ENCODE results near the gene SPTAN1.

DNA sequence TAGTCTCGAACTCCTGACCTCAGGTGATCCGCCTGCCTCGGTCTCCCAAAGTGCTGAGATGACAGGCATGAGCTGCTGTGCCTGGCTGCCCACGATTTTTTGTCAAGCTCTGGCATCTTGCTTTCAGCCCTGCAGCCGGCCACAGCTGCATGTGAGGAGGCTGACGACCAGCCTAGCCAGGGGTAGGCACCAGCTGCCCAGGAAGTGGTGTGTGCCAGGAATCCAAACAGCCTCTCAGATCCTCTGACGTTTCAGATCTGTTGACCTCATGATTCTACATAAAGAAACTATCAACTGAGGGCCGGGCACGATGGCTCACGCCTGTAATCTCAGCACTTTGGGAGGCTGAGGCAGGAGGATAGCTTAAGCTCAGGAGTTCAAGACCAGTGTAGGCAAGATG lies 85.3 kb downstream of the SPTAN1 start:
- TF ChIP-seq, protein P1, sequence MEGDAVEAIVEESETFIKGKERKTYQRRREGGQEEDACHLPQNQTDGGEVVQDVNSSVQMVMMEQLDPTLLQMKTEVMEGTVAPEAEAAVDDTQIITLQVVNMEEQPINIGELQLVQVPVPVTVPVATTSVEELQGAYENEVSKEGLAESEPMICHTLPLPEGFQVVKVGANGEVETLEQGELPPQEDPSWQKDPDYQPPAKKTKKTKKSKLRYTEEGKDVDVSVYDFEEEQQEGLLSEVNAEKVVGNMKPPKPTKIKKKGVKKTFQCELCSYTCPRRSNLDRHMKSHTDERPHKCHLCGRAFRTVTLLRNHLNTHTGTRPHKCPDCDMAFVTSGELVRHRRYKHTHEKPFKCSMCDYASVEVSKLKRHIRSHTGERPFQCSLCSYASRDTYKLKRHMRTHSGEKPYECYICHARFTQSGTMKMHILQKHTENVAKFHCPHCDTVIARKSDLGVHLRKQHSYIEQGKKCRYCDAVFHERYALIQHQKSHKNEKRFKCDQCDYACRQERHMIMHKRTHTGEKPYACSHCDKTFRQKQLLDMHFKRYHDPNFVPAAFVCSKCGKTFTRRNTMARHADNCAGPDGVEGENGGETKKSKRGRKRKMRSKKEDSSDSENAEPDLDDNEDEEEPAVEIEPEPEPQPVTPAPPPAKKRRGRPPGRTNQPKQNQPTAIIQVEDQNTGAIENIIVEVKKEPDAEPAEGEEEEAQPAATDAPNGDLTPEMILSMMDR (IDR thresholded peaks at IDR 0.05; ENCODE audit: poor library complexity, severe bottlenecking), result no peak
- no peak for TF ChIP-seq POLR2AphosphoS5 (IDR thresholded peaks at IDR 0.05)
- TF ChIP-seq MXI1 (conservative IDR thresholded peaks at IDR 0.05; ENCODE audit: poor library complexity, severe bottlenecking), result no peak
- TF ChIP-seq REST (IDR thresholded peaks at IDR 0.05; ENCODE audit: borderline replicate concordance), result no peak
- TF ChIP-seq EP300 (conservative IDR thresholded peaks at IDR 0.05; ENCODE audit: poor library complexity, severe bottlenecking), result no peak
- TF ChIP-seq EZH2 (IDR thresholded peaks at IDR 0.05; ENCODE audit: borderline replicate concordance, insufficient read depth, low read length, poor library complexity, severe bottlenecking), result no peak
- TF ChIP-seq TAF1 (IDR thresholded peaks at IDR 0.05; ENCODE audit: low read depth), result no peak
- TF ChIP-seq SMC3 (conservative IDR thresholded peaks at IDR 0.05; ENCODE audit: poor library complexity), result no peak
